ENCODE results near the gene RPS6KC1.
"Not testable (repeated sequence)": the region's sequence is repeated elsewhere in the genome, so short reads cannot be mapped to it uniquely, and the experiment has no call there.

Gene RPS6KC1

GRCh38 chr1:213150090-213150489, 99.0 kb downstream of the RPS6KC1 start:
- DNase-seq (ENCODE audit: low read depth in 3 of 3, low spot score in 1 of 3), result not testable (repeated sequence)

- DNase-seq (ENCODE audit: low read depth in 3 of 3, low spot score in 1 of 3), result no peak
Measured at GRCh38 chr1:213154056-213154685, 103.1 kb downstream of the RPS6KC1 start.

GRCh38 chr1:213159376-213159775, 108.3 kb downstream of the RPS6KC1 start:
- DNase-seq (ENCODE audit: low read depth in 3 of 3, low spot score in 1 of 3), result no peak

- DNase-seq (ENCODE audit: low read depth in 3 of 3, low spot score in 1 of 3), result not testable (repeated sequence)
Measured at GRCh38 chr1:213160442-213160841, 109.4 kb downstream of the RPS6KC1 start.

- DNase-seq (ENCODE audit: low read depth in 3 of 3, low spot score in 1 of 3), result no peak
Measured at GRCh38 chr1:213162338-213162737, 111.3 kb downstream of the RPS6KC1 start.

- no peak for DNase-seq (ENCODE audit: low read depth in 3 of 3, low spot score in 1 of 3)
Measured at GRCh38 chr1:213162862-213163261, 111.8 kb downstream of the RPS6KC1 start.

- DNase-seq (ENCODE audit: low read depth in 3 of 3, low spot score in 1 of 3), result no peak
Measured at GRCh38 chr1:213163278-213163711, 112.3 kb downstream of the RPS6KC1 start.

- no peak for DNase-seq (ENCODE audit: low read depth in 3 of 3, low spot score in 1 of 3)
Measured at GRCh38 chr1:213164561-213164960, 113.5 kb downstream of the RPS6KC1 start.

GRCh38 chr1:213166852-213167251, 115.8 kb downstream of the RPS6KC1 start:
- no peak for DNase-seq (ENCODE audit: low read depth in 3 of 3, low spot score in 1 of 3)

- no peak for DNase-seq (ENCODE audit: low read depth in 3 of 3, low spot score in 1 of 3)
Measured at GRCh38 chr1:213171711-213172110, 120.7 kb downstream of the RPS6KC1 start.

- DNase-seq (ENCODE audit: low read depth in 3 of 3, low spot score in 1 of 3), result no peak
Measured at GRCh38 chr1:213176341-213176740, 125.3 kb downstream of the RPS6KC1 start.

GRCh38 chr1:213179784-213180183, 128.7 kb downstream of the RPS6KC1 start:
- DNase-seq (ENCODE audit: low read depth in 3 of 3, low spot score in 1 of 3), result no peak

GRCh38 chr1:213180833-213181232, 129.8 kb downstream of the RPS6KC1 start:
- no peak for DNase-seq (ENCODE audit: low read depth in 3 of 3, low spot score in 1 of 3)

GRCh38 chr1:213183036-213183672, 132.1 kb downstream of the RPS6KC1 start:
- DNase-seq (ENCODE audit: low read depth in 3 of 3, low spot score in 1 of 3), result no peak

GRCh38 chr1:213186168-213186567, 135.1 kb downstream of the RPS6KC1 start:
- no peak for DNase-seq (ENCODE audit: low read depth in 3 of 3, low spot score in 1 of 3)

GRCh38 chr1:213192026-213192425, 141.0 kb downstream of the RPS6KC1 start:
- DNase-seq (ENCODE audit: low read depth in 3 of 3, low spot score in 1 of 3), result no peak

- DNase-seq (ENCODE audit: low read depth in 3 of 3, low spot score in 1 of 3), result no peak
Measured at GRCh38 chr1:213194383-213194782, 143.3 kb downstream of the RPS6KC1 start.

- DNase-seq (ENCODE audit: low read depth in 3 of 3, low spot score in 1 of 3), result no peak
Measured at GRCh38 chr1:213194855-213195254, 143.8 kb downstream of the RPS6KC1 start.

GRCh38 chr1:213196328-213197054, 145.4 kb downstream of the RPS6KC1 start:
- DNase-seq (ENCODE audit: low read depth in 3 of 3, low spot score in 1 of 3), result not testable (repeated sequence)

GRCh38 chr1:213200630-213201029, 149.6 kb downstream of the RPS6KC1 start:
- DNase-seq (ENCODE audit: low read depth in 3 of 3, low spot score in 1 of 3), result no peak

- no peak for DNase-seq (ENCODE audit: low read depth in 3 of 3, low spot score in 1 of 3)
Measured at GRCh38 chr1:213201380-213202155, 150.5 kb downstream of the RPS6KC1 start.
